Measurements from ENCODE around the gene RAP1A.

RAP1A gene

DNA sequence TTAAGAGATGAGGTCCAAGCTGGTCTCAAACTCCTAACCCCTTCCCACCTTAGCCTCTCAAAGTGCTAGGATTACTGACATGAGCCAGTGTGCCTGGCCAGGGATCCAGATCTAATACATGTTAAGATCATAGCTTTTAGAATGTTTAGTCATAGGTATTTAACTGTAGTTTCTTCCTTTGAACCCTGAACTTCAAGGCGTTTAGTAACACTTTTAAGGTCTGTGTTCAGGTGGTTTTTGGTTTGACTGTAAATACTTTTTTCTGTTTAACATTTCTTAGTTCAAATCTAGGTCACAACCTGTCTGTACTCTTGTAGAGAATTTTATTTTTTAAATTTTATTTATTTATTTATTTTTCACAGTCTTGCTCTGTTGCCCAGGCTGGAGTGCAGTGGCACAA, 28.1 kb downstream of the RAP1A start:
- H3K9me2 ChIP-seq (replicated peaks; ENCODE audit: insufficient read depth, low read length): no peaks in the 10 kb centered on the region
- TF ChIP-seq, protein P1, sequence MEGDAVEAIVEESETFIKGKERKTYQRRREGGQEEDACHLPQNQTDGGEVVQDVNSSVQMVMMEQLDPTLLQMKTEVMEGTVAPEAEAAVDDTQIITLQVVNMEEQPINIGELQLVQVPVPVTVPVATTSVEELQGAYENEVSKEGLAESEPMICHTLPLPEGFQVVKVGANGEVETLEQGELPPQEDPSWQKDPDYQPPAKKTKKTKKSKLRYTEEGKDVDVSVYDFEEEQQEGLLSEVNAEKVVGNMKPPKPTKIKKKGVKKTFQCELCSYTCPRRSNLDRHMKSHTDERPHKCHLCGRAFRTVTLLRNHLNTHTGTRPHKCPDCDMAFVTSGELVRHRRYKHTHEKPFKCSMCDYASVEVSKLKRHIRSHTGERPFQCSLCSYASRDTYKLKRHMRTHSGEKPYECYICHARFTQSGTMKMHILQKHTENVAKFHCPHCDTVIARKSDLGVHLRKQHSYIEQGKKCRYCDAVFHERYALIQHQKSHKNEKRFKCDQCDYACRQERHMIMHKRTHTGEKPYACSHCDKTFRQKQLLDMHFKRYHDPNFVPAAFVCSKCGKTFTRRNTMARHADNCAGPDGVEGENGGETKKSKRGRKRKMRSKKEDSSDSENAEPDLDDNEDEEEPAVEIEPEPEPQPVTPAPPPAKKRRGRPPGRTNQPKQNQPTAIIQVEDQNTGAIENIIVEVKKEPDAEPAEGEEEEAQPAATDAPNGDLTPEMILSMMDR (IDR thresholded peaks at IDR 0.05; ENCODE audit: low read length): no peak
- TF ChIP-seq EZH2phosphoT487 (IDR thresholded peaks at IDR 0.05; ENCODE audit: low read length): no peak
- no peak for TF ChIP-seq EZH2 (optimal IDR thresholded peaks at IDR 0.05; ENCODE audit: low read depth, low read length)
- H3K27me3 ChIP-seq (replicated peaks; ENCODE audit: insufficient read depth, low read length): no peaks in the 10 kb centered on the region
- no peaks in the 10 kb centered on the region for H4K20me1 ChIP-seq (ENCODE audit: insufficient read depth, low read length)
- H2AFZ ChIP-seq (ENCODE audit: low read length): no peak overlapping the region
- no peaks in the 10 kb centered on the region for H3K4me1 ChIP-seq (ENCODE audit: low read length)
- no peaks in the 10 kb centered on the region for H3K36me3 ChIP-seq (replicated peaks; ENCODE audit: insufficient read depth, low read length)
- no peak overlapping the region for H3K4me2 ChIP-seq (ENCODE audit: low read depth, low read length)
- H3K4me3 ChIP-seq (ENCODE audit: low read length): no peak overlapping the region
- H3K79me2 ChIP-seq (ENCODE audit: low read length): peaks cover 70% of the 10 kb centered on the region
- no peaks in the 10 kb centered on the region for H3F3A ChIP-seq (ENCODE audit: insufficient read depth, low read length)
- no peaks in the 10 kb centered on the region for H3K9me3 ChIP-seq (replicated peaks; ENCODE audit: insufficient read depth, low read length)
- no peak for DNase-seq
- H3K27ac ChIP-seq (ENCODE audit: low read length): no peak overlapping the region
- no peak overlapping the region for H3K9ac ChIP-seq (ENCODE audit: low read length)

DNA sequence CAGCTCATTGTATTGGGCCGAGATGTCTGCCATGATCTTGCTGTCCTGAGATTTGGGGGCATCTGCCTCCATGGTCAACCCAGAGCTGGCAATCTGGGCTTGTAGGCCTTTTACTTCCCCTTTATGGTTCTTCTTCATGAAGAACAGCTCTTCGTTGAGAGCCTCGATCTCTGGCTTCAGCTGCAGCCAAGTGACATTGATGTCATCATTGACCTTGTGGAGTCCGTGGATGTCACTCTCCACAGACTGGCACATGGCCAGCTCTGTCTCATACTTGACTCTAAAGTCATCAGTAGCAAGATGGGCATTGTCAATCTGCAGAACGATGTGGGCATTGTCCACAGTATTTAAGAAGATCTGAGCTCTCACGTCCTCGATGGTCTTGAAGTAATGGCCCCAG, 29.2 kb downstream of the RAP1A start:
- H3K27me3 ChIP-seq (replicated peaks; ENCODE audit: insufficient read depth, low read length): no peaks in the 10 kb centered on the region
- H3K9me3 ChIP-seq (replicated peaks; ENCODE audit: insufficient read depth, low read length): no peaks in the 10 kb centered on the region
- H2AFZ ChIP-seq (ENCODE audit: low read length): no peak overlapping the region
- H3K79me2 ChIP-seq (ENCODE audit: low read length): peaks cover 67% of the 10 kb centered on the region
- no peak overlapping the region for H3K4me3 ChIP-seq (ENCODE audit: low read length)
- no peaks in the 10 kb centered on the region for H3K4me1 ChIP-seq (ENCODE audit: low read length)
- TF ChIP-seq EZH2phosphoT487 (IDR thresholded peaks at IDR 0.05; ENCODE audit: low read length) (no peak), EZH2 (optimal IDR thresholded peaks at IDR 0.05; ENCODE audit: low read depth, low read length) (no peak)
- TF ChIP-seq, protein P1 (IDR thresholded peaks at IDR 0.05; ENCODE audit: low read length): no peak
- H3K9me2 ChIP-seq (replicated peaks; ENCODE audit: insufficient read depth, low read length): no peaks in the 10 kb centered on the region
- no peak for DNase-seq
- no peaks in the 10 kb centered on the region for H3F3A ChIP-seq (ENCODE audit: insufficient read depth, low read length)
- no peaks in the 10 kb centered on the region for H3K36me3 ChIP-seq (replicated peaks; ENCODE audit: insufficient read depth, low read length)
- H4K20me1 ChIP-seq (ENCODE audit: insufficient read depth, low read length): no peaks in the 10 kb centered on the region
- no peak overlapping the region for H3K4me2 ChIP-seq (ENCODE audit: low read depth, low read length)
- H3K9ac ChIP-seq (ENCODE audit: low read length): no peak overlapping the region
- H3K27ac ChIP-seq (ENCODE audit: low read length): no peak overlapping the region

DNA sequence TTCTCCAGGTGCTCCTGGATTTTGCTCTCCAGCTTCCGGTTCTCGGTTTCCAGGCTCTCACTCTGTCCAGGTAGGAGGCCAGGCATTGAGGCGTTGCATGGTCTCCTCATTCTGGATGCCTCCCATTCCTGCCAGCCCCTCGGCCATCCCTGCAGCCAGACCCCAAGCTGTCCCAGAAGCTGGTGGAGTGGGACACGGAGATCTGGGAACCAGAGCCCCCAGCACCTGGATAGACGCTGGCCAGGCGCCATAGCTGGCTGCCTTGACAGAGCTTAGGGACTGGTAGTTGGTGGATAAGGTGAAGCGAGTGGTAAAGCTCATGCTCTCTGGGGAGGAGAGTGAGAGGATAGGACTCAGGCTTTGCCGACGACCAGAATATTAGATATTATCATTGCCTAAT, 29.6 kb downstream of the RAP1A start:
- Histone ChIP-seq H3K27ac (ENCODE audit: low read length) (no peak overlapping the region), H3K79me2 (ENCODE audit: low read length) (peaks cover 64% of the 10 kb centered on the region), H3K36me3 (replicated peaks; ENCODE audit: insufficient read depth, low read length) (no peaks in the 10 kb centered on the region), H3F3A (ENCODE audit: insufficient read depth, low read length) (no peaks in the 10 kb centered on the region), H3K9me2 (replicated peaks; ENCODE audit: insufficient read depth, low read length) (no peaks in the 10 kb centered on the region), H3K9ac (ENCODE audit: low read length) (no peak overlapping the region), H3K9me3 (replicated peaks; ENCODE audit: insufficient read depth, low read length) (no peaks in the 10 kb centered on the region), H2AFZ (ENCODE audit: low read length) (no peak overlapping the region), H3K4me1 (ENCODE audit: low read length) (no peaks in the 10 kb centered on the region), H4K20me1 (ENCODE audit: insufficient read depth, low read length) (no peaks in the 10 kb centered on the region), H3K4me2 (ENCODE audit: low read depth, low read length) (no peak overlapping the region), H3K27me3 (replicated peaks; ENCODE audit: insufficient read depth, low read length) (no peaks in the 10 kb centered on the region), H3K4me3 (ENCODE audit: low read length) (no peak overlapping the region)
- TF ChIP-seq, protein P1 (IDR thresholded peaks at IDR 0.05; ENCODE audit: low read length): no peak
- no peak for TF ChIP-seq EZH2 (optimal IDR thresholded peaks at IDR 0.05; ENCODE audit: low read depth, low read length)
- TF ChIP-seq EZH2phosphoT487 (IDR thresholded peaks at IDR 0.05; ENCODE audit: low read length): no peak
- DNase-seq: no peak
